Measurements from ENCODE around the gene STAT4.

STAT4 gene

GRCh38 chr2:191082321-191082720 lies 68.5 kb downstream of the STAT4 start:
- DNase-seq (ENCODE audit: low read depth) = no peak

- no peak for DNase-seq (ENCODE audit: low read depth)
Observed at GRCh38 chr2:191081411-191082155, 69.2 kb downstream of the STAT4 start.

- DNase-seq (ENCODE audit: low read depth) = no peak
Observed at GRCh38 chr2:191078165-191078867, 72.5 kb downstream of the STAT4 start.

GRCh38 chr2:191070276-191070675 lies 80.5 kb downstream of the STAT4 start:
- DNase-seq (ENCODE audit: low read depth) = no peak

- DNase-seq (ENCODE audit: low read depth) = no peak
Observed at GRCh38 chr2:191069606-191070005, 81.2 kb downstream of the STAT4 start.

GRCh38 chr2:191066919-191067233 lies 83.9 kb downstream of the STAT4 start:
- DNase-seq (ENCODE audit: low read depth) = no peak

- DNase-seq (ENCODE audit: low read depth) = no peak
Observed at GRCh38 chr2:191066197-191066918, 84.4 kb downstream of the STAT4 start.

- no peak for DNase-seq (ENCODE audit: low read depth)
Observed at GRCh38 chr2:191065785-191066184, 85.0 kb downstream of the STAT4 start.

GRCh38 chr2:191064590-191064989 lies 86.2 kb downstream of the STAT4 start:
- DNase-seq (ENCODE audit: low read depth) = no peak

GRCh38 chr2:191063584-191063983 lies 87.2 kb downstream of the STAT4 start:
- DNase-seq (ENCODE audit: low read depth) = no peak

GRCh38 chr2:191061381-191061980 lies 89.3 kb downstream of the STAT4 start:
- no peak for DNase-seq (ENCODE audit: low read depth)

- no peak for DNase-seq (ENCODE audit: low read depth)
Observed at GRCh38 chr2:191059308-191059707, 91.5 kb downstream of the STAT4 start.

GRCh38 chr2:191056228-191056627 lies 94.6 kb downstream of the STAT4 start:
- DNase-seq (ENCODE audit: low read depth) = no peak

GRCh38 chr2:191053256-191053655 lies 97.5 kb downstream of the STAT4 start:
- DNase-seq (ENCODE audit: low read depth) = no peak

- no peak for DNase-seq (ENCODE audit: low read depth)
Observed at GRCh38 chr2:191051825-191052778, 98.7 kb downstream of the STAT4 start.

GRCh38 chr2:191051177-191051576 lies 99.6 kb downstream of the STAT4 start:
- no peak for DNase-seq (ENCODE audit: low read depth)

GRCh38 chr2:191050640-191050987 lies 100.2 kb downstream of the STAT4 start:
- DNase-seq (ENCODE audit: low read depth) = no peak

- no peak for DNase-seq (ENCODE audit: low read depth)
Observed at GRCh38 chr2:191049728-191050639, 100.8 kb downstream of the STAT4 start.

- DNase-seq (ENCODE audit: low read depth) = no peak
Observed at GRCh38 chr2:191048073-191048472, 102.7 kb downstream of the STAT4 start.

- DNase-seq (ENCODE audit: low read depth) = no peak
Observed at GRCh38 chr2:191045141-191045540, 105.7 kb downstream of the STAT4 start.

- no peak for DNase-seq (ENCODE audit: low read depth)
Observed at GRCh38 chr2:191043438-191043837, 107.4 kb downstream of the STAT4 start.

All from stimulated activated CD8-positive, alpha-beta memory T cell treated with anti-CD3 and anti-CD28 coated beads, Interleukin-15, amount 100 ng/mL, for 24 hours (primary cell).